Measurements from ENCODE around the gene KCND1. TPM values are rescaled to one million over a fixed set of nuclear protein-coding genes. Genes with fewer than 3 reads are reported as not detected.

KCND1 gene
- total RNA-seq, 2 donors from 2014 or later: 1.3 to 1.5 TPM

DNA sequence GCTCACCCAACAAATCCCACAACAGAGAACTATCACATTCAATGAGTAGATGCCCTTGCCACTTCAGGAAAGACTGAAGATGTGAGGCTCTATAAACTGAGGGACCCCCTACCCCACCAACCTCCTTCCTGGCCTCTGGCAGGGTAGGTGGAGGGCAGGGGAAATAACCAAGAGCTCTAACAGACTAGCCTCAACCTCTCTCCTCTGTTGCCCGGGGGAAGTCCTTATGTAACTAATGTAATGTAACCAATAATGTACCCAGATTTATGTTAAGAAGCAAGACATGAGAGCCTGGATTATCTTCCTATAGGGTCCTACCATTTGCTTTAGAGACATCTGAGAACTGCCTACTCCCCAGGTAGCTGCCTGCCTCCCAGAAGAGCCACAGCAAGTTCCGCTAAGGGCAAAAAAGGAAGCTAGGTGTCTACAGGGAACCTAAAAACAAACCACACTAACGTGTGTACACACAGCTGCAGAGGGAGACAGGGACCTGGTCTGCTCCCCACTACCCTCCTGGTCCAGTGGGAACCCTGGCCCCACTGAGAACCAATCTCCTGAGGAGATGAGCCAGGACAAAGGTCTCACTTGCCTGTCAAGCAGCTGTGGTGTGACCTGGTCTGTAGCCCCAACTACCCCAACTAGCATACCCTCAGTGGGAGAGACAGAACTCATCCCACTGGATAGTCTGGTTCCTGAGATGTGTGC, 32.0 kb downstream of the KCND1 start:
- Histone ChIP-seq H3K36me3 (peaks cover 8% of the 10 kb centered on the region), H3K27ac (no peak overlapping the region), H3K4me3 (no peak overlapping the region), H3K4me1 (peaks cover 0 to 17% of the 10 kb centered on the region in 2 donors), H3K9me3 (no peaks in the 10 kb centered on the region), H3K27me3 (no peaks in the 10 kb centered on the region)
- TF ChIP-seq, protein P1, sequence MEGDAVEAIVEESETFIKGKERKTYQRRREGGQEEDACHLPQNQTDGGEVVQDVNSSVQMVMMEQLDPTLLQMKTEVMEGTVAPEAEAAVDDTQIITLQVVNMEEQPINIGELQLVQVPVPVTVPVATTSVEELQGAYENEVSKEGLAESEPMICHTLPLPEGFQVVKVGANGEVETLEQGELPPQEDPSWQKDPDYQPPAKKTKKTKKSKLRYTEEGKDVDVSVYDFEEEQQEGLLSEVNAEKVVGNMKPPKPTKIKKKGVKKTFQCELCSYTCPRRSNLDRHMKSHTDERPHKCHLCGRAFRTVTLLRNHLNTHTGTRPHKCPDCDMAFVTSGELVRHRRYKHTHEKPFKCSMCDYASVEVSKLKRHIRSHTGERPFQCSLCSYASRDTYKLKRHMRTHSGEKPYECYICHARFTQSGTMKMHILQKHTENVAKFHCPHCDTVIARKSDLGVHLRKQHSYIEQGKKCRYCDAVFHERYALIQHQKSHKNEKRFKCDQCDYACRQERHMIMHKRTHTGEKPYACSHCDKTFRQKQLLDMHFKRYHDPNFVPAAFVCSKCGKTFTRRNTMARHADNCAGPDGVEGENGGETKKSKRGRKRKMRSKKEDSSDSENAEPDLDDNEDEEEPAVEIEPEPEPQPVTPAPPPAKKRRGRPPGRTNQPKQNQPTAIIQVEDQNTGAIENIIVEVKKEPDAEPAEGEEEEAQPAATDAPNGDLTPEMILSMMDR (IDR thresholded peaks at IDR 0.05): no peak
- no peak for DNase-seq (ENCODE audit: low spot score)

DNA sequence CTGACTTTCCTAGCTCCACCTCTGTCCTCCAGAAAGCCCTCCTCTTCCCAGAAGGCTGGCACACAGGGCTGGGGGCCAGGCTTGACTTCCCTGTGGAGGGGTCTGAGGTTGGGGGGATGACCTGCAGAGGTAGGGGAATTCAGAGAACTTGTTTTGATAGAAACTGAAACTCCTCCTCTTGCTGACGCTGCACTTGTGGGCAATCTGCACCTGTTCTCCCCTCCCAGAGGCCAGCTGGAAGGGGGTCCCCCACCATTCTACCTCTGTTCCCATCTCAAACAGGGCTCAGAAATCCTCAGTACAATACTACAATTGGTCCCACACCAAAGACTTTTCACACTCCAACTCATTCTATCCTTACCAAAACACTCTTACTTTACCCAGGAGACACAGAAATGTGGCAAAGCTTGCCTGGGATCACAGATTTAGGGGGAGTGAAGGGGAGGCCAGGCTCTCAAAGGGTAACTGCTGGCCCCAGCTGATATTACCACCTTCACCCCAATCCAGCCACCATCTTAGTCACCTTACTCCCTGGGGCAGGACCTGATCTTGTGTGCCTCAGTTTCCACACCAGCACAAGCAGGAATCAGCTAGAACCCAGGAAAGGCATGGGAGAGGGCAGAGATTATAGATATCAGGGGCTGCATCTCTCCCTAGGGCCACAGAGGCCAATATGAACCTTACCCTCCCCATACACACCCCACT, 32.8 kb downstream of the KCND1 start:
- Histone ChIP-seq H3K4me1 (peaks cover 0 to 17% of the 10 kb centered on the region in 2 donors), H3K27me3 (no peaks in the 10 kb centered on the region), H3K27ac (no peak overlapping the region), H3K4me3 (no peak overlapping the region), H3K36me3 (peaks cover 15% of the 10 kb centered on the region), H3K9me3 (no peaks in the 10 kb centered on the region)
- TF ChIP-seq, protein P1 (IDR thresholded peaks at IDR 0.05): no peak
- no peak for DNase-seq (ENCODE audit: low spot score)

DNA sequence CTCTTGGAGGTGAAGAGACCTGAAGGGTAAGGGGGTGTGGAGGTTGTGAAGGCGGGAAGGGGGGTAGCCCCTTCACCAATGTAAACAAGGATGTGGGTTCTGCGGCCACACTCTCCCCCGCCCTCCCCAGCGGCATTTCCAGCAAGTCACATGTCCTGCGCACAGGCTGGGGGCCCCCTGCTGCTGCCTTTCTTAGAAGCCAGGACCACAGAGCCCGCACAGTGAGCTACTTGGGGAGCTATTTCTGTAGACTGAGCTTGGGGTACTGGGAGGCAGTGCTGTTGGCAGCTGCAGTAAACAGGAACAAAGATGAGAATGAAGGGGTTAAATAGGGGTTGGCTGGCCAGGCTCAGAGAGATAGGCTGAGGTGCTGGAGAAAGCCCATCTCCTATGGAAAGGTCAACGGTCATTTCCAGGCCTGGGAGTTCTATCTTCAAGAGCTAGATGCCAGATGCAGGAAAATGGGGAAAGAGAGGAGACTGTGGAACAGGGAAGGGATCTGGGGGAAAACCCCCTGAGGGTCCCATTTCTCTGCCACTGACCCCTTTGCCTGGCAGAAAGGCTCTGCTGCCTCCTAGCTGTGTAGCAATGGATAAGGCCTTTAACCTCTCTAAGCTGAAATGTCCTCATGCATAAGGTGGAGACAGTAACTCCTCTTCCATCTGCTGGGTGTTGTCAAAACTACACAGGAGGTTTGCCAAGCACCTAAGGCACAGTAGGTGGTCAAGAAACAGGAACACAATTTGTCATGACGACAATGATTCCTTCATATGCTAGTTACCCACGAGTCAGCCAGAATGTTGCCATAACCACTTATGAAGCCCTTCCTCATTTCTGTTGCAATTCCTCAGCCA, 34.4 kb downstream of the KCND1 start:
- peaks cover 0 to 17% of the 10 kb centered on the region in 2 donors for H3K4me1 ChIP-seq
- H3K4me3 ChIP-seq: no peak overlapping the region
- no peak overlapping the region for H3K27ac ChIP-seq
- peaks cover 27% of the 10 kb centered on the region for H3K36me3 ChIP-seq
- no peaks in the 10 kb centered on the region for H3K27me3 ChIP-seq
- no peak for DNase-seq (ENCODE audit: low spot score)
- H3K9me3 ChIP-seq: peaks cover 0 to 6% of the 10 kb centered on the region in 2 donors
- TF ChIP-seq, protein P1 (IDR thresholded peaks at IDR 0.05): no peak

DNA sequence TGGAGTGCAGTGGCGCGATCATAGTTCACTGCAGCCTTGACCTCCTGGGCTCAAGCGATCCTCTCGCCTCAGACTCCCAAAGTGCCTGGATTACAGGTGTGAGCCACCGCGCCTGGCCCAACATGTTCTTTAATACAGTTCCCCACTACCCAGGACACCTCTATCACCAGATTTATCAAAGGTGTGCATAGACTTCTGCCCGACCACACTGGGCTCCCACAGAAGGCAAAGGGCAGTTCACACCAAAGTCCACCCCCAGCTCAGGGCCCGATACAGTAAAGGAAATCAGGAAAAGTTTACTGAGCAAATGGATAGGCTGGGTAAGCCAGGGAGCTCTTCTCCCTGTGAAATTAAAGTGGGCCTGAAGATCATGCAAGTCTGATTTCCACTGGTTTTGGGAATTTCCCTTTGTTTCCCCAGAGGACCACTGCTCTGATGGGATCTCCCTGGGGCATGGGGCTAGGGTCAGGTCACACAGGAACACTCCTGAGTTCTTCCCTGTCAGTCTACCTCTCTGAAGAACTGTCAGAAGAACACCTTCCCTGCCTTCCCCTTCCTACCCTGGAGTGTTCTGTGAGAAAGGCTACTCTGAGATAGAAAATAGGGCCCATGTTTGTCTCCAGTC, 35.1 kb downstream of the KCND1 start:
- no peaks in the 10 kb centered on the region for H3K27me3 ChIP-seq
- H3K36me3 ChIP-seq: peaks cover 27% of the 10 kb centered on the region
- DNase-seq (ENCODE audit: low spot score): no peak

DNA sequence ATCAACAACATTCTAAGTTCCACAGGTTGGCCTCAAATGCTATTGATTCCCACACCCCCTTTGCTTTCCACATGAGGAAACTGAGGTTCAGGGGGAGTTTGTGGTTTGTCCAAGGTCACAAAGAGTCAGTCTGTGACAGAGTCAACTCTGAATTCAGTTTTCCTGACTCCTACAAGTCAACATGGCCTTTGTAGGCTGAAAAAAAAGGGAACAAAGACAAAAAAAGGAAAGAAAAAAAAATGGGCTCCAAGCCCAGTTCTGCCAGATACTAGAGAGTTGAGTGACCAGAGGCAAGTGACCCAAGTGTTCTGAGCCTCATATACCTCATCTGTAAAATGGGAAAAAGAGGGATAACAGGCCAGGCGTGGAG, 36.4 kb downstream of the KCND1 start:
- DNase-seq (ENCODE audit: low spot score): no peak
- TF ChIP-seq, protein P1 (IDR thresholded peaks at IDR 0.05): no peak
- peaks cover 0 to 8% of the 10 kb centered on the region in 2 donors for H3K4me1 ChIP-seq
- H3K27me3 ChIP-seq: no peaks in the 10 kb centered on the region
- H3K36me3 ChIP-seq: peaks cover 27% of the 10 kb centered on the region
- no peak overlapping the region for H3K27ac ChIP-seq
- no peak overlapping the region for H3K4me3 ChIP-seq
- peaks cover 0 to 6% of the 10 kb centered on the region in 2 donors for H3K9me3 ChIP-seq

More for the DNA sequence above, 35.1 kb downstream of the KCND1 start:
- H3K4me3 ChIP-seq: no peak overlapping the region
- no peak overlapping the region for H3K27ac ChIP-seq
- TF ChIP-seq, protein P1 (IDR thresholded peaks at IDR 0.05): no peak
- H3K4me1 ChIP-seq: peaks cover 0 to 14% of the 10 kb centered on the region in 2 donors
- H3K9me3 ChIP-seq: peaks cover 0 to 6% of the 10 kb centered on the region in 2 donors

Data from right atrium auricular region (tissue), 2 donors.